Mesodermal cell (in vitro differentiated cells): ENCODE data around the gene PIGH.

ENCODE experiments used
- H3K27ac ChIP-seq: 2 replicates; pipeline ENCODE4 v1.7.0; 2013; ENCODE audit warnings: mild to moderate bottlenecking, low read depth, low read length, moderate library complexity; ENCODE audit not compliant: severe bottlenecking
- H3K36me3 ChIP-seq: 2 replicates; pipeline ENCODE4 v1.7.1; 2013; ENCODE audit warnings: mild to moderate bottlenecking, low read length, moderate library complexity; ENCODE audit not compliant: control insufficient read depth, insufficient read depth
- H3K4me1 ChIP-seq: one replicate; pipeline ENCODE4 v1.7.1; 2013; ENCODE audit warnings: mild to moderate bottlenecking, low read length; ENCODE audit not compliant: insufficient read depth, control insufficient read depth, poor library complexity, severe bottlenecking
- H3K4me3 ChIP-seq: 2 replicates; pipeline ENCODE4 v1.7.0; 2013; ENCODE audit warnings: low read length, control low read depth, mild to moderate bottlenecking; ENCODE audit not compliant: insufficient read depth, poor library complexity, severe bottlenecking; ENCODE audit errors: extremely low read depth
- H3K9me3 ChIP-seq: 2 replicates; pipeline ENCODE4 v1.7.1; 2013; ENCODE audit warnings: mild to moderate bottlenecking, low read length, moderate library complexity; ENCODE audit not compliant: control insufficient read depth
- WGBS, 2 experiments: methylation state at CpG; one replicate each; pipeline ENCODE4 v1.1.5; 2013; ENCODE audit warnings: missing lambda C conversion rate in 2 of 2; ENCODE audit not compliant: insufficient coverage in 2 of 2; 5-methylcytosine and 5-hydroxymethylcytosine counted together

The PIGH gene

DNA sequence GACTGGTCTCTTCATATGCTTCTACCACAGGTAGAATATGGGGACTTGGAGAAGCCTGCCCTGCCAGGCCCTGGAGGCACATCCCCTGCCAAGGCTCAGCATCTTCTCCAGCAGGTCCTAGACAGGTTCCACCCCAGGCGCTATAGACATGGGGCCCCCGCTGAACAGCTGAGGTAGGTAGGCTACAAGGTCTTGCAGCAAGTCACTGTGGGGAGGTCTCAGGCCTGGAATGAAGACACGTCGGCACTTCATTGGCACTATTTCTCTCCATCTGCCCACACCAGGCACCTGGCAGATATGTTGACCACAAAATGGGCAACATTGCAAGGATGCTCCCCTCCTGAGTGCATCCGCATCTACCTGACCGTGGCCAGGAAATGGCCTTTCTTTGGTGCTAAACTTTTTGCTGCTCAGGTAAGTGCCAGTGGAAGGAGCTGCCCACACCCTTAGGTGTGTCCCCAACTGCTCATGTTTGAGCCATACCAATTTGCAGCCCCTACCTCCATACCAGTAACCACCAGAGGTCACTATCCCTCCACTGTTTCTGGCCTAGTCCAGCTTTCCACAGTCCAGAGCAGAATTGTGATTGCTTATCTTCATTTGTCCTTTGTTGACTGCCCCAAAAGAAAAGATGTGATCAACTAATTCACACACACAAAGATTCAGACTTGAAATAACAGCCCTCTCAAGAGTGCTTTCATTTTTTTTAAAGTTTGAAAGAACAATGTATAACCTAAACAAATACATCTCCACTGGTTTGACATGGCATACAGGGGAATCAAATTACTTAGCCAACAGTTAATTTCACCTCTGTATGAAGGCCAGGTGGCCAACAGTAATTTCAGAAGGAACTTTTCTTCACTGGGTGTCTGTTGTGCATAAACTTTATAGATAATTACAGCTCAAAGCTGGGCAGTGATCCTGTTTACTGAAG, 16.1 kb downstream of the PIGH start:
- Histone ChIP-seq H3K4me3 (no peak overlapping the region), H3K36me3 (peaks cover 13% of the 10 kb centered on the region), H3K27ac (no peak overlapping the region), H3K9me3 (no peaks in the 10 kb centered on the region), H3K4me1 (no peaks in the 10 kb centered on the region)
- 80 to 89% methylated on average over 6 of the region's 6 CpGs for WGBS, 2 experiments

DNA sequence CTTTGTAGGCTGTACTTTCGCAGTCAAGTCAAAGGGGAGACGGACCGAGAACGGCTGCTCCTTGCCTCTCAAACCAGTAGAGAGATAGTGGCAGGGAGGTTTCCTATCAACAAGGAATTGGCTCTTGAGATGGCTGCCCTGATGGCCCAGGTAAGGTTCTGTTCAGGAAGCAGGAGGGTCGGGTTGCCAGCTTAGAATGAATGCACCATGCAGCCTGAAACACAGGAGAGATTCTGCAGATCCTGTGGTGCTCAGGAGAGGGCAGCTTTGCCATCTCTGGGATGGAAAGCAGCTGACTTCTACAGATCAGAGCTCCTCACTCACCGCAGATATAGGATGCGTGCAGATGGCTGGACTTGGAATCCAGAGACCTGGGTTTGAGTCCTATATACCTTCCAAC, 18.0 kb downstream of the PIGH start:
- Histone ChIP-seq H3K4me1 (peaks cover 7% of the 10 kb centered on the region), H3K36me3 (peaks cover 8% of the 10 kb centered on the region), H3K4me3 (no peak overlapping the region), H3K27ac (no peak overlapping the region), H3K9me3 (no peaks in the 10 kb centered on the region)
- WGBS, 2 experiments: 91 to 96% methylated on average over 6 to 7 of the region's 7 CpGs

DNA sequence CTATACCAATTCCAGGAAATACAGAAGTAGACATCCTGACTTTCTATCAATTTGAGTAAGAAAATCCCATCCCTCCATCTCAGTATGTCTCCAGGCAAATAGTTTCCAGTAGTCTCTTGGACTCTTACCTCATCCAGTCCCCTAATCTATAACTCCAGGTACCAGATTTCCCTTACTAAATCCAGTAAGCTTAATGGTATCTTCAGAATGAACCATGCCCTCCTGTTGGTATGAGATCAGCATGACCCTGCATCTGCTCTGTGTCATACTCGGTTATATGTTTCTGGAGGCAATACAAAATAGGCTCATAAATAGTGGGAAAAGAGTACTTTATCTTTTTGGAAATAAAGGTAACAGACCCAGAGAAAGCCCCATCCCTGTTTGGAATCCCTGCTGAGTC, 18.4 kb downstream of the PIGH start:
- Histone ChIP-seq H3K27ac (no peak overlapping the region), H3K4me3 (no peak overlapping the region), H3K9me3 (no peaks in the 10 kb centered on the region), H3K4me1 (peaks cover 8% of the 10 kb centered on the region), H3K36me3 (peaks cover 8% of the 10 kb centered on the region)
- 100% methylated on average over 1 of the region's 1 CpG; no CpG with 5 or more reads in 1 of the 2 experiments for WGBS, 2 experiments

DNA sequence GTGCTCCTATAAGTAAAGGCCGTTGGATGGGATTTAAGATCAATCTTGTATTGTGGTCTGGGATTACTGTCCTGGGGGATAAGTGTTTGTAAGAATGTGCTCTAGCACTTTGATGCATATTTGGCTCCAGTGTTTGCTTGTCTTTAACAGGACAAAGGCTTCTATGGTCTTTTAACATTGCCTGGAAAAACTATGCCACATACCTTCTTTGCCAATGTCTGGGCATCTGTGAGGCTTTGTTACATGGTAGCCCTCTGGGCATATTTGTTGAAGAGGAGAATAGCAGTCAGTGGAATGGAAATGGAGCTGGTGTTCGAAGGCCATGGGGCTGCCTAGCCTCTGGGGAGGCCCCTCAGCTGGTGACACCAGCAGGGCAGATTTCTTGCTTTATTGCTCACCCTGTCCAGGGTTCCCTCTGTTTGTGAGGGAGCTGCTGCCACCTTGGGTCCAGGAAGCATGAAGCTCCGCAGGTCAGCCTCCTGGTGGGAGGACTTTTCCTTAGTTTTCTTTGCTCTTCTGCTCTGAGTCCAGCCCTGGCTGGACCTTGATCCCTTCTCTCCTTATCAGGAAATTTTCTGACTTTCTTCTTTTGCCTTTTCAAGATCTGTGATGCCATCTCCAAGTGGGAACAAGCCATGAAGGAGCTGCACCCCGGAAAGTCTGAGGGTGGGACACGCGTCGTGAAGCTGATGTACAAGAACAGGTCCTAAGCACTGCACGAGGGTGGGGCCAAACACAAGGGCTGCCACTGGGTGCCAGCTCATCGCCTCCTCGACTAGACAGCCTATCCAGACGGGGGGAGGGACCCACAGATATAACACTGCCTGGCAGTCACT, 19.5 kb downstream of the PIGH start:
- peaks cover 8% of the 10 kb centered on the region for H3K4me1 ChIP-seq
- no peaks in the 10 kb centered on the region for H3K9me3 ChIP-seq
- H3K36me3 ChIP-seq: peaks cover 8% of the 10 kb centered on the region
- no peak overlapping the region for H3K4me3 ChIP-seq
- H3K27ac ChIP-seq: no peak overlapping the region
- 82 to 93% methylated on average over 9 to 11 of the region's 11 CpGs for WGBS, 2 experiments

DNA sequence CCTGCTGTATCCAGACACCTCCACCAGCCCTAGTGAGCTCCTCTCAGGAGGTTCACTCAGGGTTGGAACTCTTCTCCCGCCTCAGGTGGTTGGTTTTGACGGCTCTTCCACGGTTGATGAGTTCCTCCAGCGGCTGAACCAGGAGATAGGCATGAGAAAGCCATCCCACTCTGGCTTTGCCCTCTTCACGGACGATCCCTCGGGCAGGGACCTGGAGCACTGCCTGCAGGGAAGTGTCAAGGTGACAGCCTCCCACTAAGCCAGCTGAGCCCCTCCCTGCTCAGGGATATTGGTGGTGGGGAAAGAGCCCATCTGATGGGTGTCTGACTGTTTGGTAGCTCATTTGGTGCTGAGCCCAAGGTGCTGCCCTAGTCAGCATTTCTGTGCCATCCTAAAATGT, 20.4 kb downstream of the PIGH start:
- Histone ChIP-seq H3K4me3 (no peak overlapping the region), H3K4me1 (peaks cover 8% of the 10 kb centered on the region), H3K27ac (no peak overlapping the region), H3K9me3 (no peaks in the 10 kb centered on the region), H3K36me3 (peaks cover 5% of the 10 kb centered on the region)
- 92 to 96% methylated on average over 7 of the region's 7 CpGs for WGBS, 2 experiments

DNA sequence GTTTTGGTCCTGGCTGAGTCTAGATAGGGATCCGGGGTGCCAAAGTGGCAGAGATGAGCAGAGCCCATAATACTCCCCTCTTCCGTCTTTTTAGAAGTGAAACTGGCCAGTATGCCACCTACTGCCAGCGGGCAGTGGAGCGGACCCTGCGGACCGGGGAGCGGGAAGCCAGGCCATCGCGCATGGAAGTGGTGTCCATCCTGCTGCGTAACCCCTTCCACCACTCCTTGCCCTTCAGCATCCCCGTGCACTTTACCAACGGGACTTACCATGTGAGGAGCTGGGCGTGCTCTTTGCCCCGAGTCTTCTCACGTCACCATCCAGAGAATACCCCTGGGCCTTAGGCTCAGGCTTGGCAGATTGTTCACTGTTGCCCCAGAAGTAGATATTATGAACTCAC, 21.0 kb downstream of the PIGH start:
- Histone ChIP-seq H3K4me1 (peaks cover 8% of the 10 kb centered on the region), H3K9me3 (no peaks in the 10 kb centered on the region), H3K4me3 (no peak overlapping the region), H3K27ac (no peak overlapping the region), H3K36me3 (peaks cover 5% of the 10 kb centered on the region)
- WGBS, 2 experiments: 81 to 85% methylated on average over 12 to 13 of the region's 15 CpGs

DNA sequence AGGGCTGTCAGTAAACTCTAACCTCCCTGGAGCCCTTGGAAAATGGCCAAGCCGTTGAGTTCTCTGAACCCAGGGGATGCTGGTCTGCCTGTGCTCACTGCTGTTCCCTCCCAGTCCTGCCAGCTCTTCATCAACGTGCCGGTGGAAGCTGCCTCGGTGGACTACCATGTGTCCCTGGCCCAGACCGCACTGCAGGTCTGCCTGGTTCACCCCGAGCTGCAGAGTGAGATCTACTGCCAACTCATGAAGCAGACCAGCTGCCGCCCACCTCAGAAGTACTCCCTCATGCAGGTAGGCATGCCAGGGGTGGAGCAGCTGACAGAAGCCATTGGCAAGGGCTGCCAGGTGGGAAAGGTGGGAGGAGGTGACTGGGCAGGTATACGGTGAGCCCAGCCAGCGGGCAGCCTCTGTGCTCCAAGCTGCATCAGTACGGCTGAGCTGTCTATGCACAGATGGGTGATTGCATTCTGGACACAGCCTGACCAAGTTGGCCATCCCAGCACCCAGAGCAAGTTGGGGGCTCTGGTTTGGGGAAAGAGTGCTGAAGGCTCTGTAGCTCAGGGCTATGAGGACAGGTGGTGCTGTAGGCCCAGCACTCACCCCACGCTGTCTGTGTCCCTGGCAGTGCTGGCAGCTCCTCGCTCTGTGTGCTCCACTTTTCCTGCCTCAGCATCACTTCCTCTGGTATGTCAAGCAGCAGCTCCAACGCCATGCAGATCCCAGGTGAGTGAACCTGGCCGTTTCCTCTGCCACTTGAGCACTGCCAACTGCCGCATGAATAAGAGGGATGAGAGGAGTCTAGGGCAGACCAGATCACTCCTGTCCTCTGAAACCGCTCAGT, 21.9 kb downstream of the PIGH start:
- H3K36me3 ChIP-seq: peaks cover 5% of the 10 kb centered on the region

DNA sequence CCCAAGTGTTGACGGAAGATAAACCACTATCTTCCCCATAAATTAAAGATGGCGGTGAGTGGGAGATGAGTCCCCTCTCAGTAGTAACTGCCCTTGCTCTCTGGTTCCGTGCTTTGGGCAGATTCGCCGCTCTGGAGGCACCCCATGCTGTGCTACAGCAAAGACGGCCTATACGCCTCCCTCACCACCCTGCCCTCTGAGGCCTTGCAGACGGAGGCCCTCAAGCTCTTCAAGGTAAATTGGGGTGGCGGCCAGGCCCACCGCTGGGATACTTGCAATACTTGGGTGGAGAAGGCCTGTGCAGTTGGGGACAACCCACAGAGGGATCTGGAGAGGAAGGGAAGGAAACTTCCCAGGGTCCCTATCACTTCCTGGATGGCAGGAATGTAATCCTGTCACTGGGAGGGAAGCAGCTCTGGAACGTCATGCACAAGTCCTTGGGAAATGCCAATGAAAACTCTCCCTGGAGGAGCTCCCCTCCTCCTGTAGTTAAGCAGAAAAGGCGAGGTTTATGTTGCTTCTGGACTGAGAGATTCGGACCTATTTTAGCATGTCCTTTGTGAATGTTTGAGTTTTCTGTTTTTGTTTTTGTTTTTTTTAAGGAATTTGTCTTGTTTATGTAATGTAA, 22.8 kb downstream of the PIGH start:
- Histone ChIP-seq H3K27ac (no peak overlapping the region), H3K4me1 (peaks cover 8% of the 10 kb centered on the region), H3K36me3 (peaks cover 5% of the 10 kb centered on the region), H3K9me3 (no peaks in the 10 kb centered on the region), H3K4me3 (no peak overlapping the region)
- 78 to 96% methylated on average over 8 to 9 of the region's 13 CpGs for WGBS, 2 experiments

More for the DNA sequence above, 21.9 kb downstream of the PIGH start:
- 95 to 97% methylated on average over 14 to 16 of the region's 16 CpGs for WGBS, 2 experiments
- H3K4me3 ChIP-seq: no peak overlapping the region
- H3K9me3 ChIP-seq: no peaks in the 10 kb centered on the region
- no peak overlapping the region for H3K27ac ChIP-seq
- H3K4me1 ChIP-seq: peaks cover 8% of the 10 kb centered on the region

DNA sequence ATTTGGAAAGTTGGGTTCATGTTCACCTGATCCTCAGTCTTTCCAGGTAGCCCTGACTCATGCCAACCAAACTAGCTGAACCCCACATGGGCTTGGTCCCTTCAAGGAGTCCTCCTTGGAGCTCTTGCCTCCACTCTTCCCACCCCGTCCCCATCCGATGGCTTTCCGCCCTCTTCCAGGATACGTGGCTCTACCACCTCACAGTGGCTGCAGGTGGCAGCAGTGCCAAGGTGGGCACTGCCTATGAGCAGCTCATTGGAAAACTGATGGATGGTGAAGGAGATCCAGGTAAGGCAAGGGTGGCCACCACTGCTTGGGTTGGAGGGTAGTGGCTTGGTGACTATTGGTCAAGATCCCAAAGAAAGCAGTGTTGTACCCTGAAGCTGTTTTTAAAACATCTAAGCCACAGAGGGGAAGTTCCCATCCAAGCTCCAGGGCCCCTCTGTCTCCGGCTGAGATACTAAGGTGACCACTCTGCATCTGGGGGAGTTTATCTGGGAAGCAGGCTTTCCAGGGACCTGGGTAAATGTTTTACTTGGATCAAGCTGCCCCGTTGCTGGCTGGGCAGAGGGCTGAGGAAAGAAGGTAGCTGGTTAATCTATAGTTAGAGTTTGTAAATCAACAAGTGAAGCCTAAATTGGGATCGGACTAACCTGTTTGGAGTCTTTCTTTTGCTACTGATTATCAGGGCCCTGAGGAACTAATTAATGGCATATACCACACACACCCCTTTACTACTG, 23.7 kb downstream of the PIGH start:
- H3K4me1 ChIP-seq: peaks cover 8% of the 10 kb centered on the region
- no peak overlapping the region for H3K27ac ChIP-seq
- H3K36me3 ChIP-seq: peaks cover 5% of the 10 kb centered on the region
- WGBS, 2 experiments: 92 to 98% methylated on average over 2 to 6 of the region's 7 CpGs
- H3K4me3 ChIP-seq: no peak overlapping the region
- H3K9me3 ChIP-seq: no peaks in the 10 kb centered on the region
